HL-60 (cell line): ENCODE measurements around the gene EPS15.

Experiments
- GABPA ChIP-seq: IDR thresholded peaks from 2 replicates; pipeline ENCODE4 v1.6.1; 2012; ENCODE audit warnings: low read depth
- POLR2AphosphoS5 ChIP-seq: IDR thresholded peaks from 2 replicates; pipeline ENCODE4 v1.6.1; 2012; ENCODE audit warnings: low read depth
- TF ChIP-seq, protein P1 (sequence below): IDR thresholded peaks from one replicate; pipeline ENCODE4 v1.5.1; 2011; ENCODE audit warnings: low read length, control low read depth, inconsistent platforms; ENCODE audit not compliant: insufficient read depth
- TF ChIP-seq, protein P2 (sequence below): IDR thresholded peaks from 2 replicates; pipeline ENCODE4 v1.6.1; 2012; ENCODE audit warnings: low read depth; ENCODE audit not compliant: insufficient replicate concordance

- TF ChIP-seq, protein P1, sequence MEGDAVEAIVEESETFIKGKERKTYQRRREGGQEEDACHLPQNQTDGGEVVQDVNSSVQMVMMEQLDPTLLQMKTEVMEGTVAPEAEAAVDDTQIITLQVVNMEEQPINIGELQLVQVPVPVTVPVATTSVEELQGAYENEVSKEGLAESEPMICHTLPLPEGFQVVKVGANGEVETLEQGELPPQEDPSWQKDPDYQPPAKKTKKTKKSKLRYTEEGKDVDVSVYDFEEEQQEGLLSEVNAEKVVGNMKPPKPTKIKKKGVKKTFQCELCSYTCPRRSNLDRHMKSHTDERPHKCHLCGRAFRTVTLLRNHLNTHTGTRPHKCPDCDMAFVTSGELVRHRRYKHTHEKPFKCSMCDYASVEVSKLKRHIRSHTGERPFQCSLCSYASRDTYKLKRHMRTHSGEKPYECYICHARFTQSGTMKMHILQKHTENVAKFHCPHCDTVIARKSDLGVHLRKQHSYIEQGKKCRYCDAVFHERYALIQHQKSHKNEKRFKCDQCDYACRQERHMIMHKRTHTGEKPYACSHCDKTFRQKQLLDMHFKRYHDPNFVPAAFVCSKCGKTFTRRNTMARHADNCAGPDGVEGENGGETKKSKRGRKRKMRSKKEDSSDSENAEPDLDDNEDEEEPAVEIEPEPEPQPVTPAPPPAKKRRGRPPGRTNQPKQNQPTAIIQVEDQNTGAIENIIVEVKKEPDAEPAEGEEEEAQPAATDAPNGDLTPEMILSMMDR, result no peak
- TF ChIP-seq, protein P2, sequence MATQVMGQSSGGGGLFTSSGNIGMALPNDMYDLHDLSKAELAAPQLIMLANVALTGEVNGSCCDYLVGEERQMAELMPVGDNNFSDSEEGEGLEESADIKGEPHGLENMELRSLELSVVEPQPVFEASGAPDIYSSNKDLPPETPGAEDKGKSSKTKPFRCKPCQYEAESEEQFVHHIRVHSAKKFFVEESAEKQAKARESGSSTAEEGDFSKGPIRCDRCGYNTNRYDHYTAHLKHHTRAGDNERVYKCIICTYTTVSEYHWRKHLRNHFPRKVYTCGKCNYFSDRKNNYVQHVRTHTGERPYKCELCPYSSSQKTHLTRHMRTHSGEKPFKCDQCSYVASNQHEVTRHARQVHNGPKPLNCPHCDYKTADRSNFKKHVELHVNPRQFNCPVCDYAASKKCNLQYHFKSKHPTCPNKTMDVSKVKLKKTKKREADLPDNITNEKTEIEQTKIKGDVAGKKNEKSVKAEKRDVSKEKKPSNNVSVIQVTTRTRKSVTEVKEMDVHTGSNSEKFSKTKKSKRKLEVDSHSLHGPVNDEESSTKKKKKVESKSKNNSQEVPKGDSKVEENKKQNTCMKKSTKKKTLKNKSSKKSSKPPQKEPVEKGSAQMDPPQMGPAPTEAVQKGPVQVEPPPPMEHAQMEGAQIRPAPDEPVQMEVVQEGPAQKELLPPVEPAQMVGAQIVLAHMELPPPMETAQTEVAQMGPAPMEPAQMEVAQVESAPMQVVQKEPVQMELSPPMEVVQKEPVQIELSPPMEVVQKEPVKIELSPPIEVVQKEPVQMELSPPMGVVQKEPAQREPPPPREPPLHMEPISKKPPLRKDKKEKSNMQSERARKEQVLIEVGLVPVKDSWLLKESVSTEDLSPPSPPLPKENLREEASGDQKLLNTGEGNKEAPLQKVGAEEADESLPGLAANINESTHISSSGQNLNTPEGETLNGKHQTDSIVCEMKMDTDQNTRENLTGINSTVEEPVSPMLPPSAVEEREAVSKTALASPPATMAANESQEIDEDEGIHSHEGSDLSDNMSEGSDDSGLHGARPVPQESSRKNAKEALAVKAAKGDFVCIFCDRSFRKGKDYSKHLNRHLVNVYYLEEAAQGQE, result no peak
- no peak for TF ChIP-seq POLR2AphosphoS5
- no peak for TF ChIP-seq GABPA
Observed at GRCh38 chr1:51558375-51558924, 39.4 kb upstream of the EPS15 start.
